Endothelial cell of umbilical vein (primary cell): ENCODE data around the gene NKD2.

Experiments used
- CTCF ChIP-seq, 2 donors: IDR thresholded peaks; 1 replicate in 1 of 2; 2 replicates in 1 of 2; pipeline ENCODE4 v1.5.1; 2011; ENCODE audit warnings: low read length in 2 of 2, mild to moderate bottlenecking in 2 of 2, moderate library complexity in 2 of 2, control low read depth in 1 of 2, inconsistent platforms in 1 of 2, low read depth in 1 of 2; ENCODE audit not compliant: insufficient read depth in 1 of 2; ENCODE audit errors: extremely low read depth in 1 of 2
- EZH2 ChIP-seq: IDR thresholded peaks from 2 replicates; pipeline ENCODE4 v1.6.1; 2012; ENCODE audit warnings: borderline replicate concordance, low read depth, mild to moderate bottlenecking, moderate library complexity, low read length, inconsistent platforms; ENCODE audit not compliant: severe bottlenecking
- JUN ChIP-seq: IDR thresholded peaks from 2 replicates; pipeline ENCODE4 v1.6.1; 2011; ENCODE audit warnings: borderline replicate concordance, low read depth; ENCODE audit not compliant: insufficient read length, insufficient read depth
- MAX ChIP-seq: IDR thresholded peaks from 2 replicates; pipeline ENCODE4 v1.6.1; 2011; ENCODE audit not compliant: insufficient read depth, insufficient read length
- MYC ChIP-seq: IDR thresholded peaks from one replicate; pipeline ENCODE4 v1.6.1; 2011; ENCODE audit warnings: mild to moderate bottlenecking, low read depth, low read length
- POLR2A ChIP-seq: IDR thresholded peaks from 2 replicates; pipeline ENCODE4 v1.6.1; 2012; ENCODE audit warnings: low read depth, mild to moderate bottlenecking, control low read depth, low read length
- POLR2AphosphoS5 ChIP-seq: IDR thresholded peaks from 2 replicates; pipeline ENCODE4 v1.6.1; 2012; ENCODE audit warnings: low read depth, mild to moderate bottlenecking, control low read depth, low read length, moderate library complexity; ENCODE audit not compliant: insufficient read depth

GRCh38 chr5:1052641-1053390 lies 44.2 kb downstream of the NKD2 start:
- no peak for TF ChIP-seq CTCF (IDR thresholded peaks at IDR 0.05; ENCODE audit: extremely low read depth in 1 of 2, insufficient read depth in 1 of 2, low read depth in 1 of 2, low read length in 2 of 2)
- no peak for TF ChIP-seq EZH2
- TF ChIP-seq MAX: no peak
- TF ChIP-seq POLR2A: no peak
- TF ChIP-seq MYC: no peak
- TF ChIP-seq POLR2AphosphoS5: no peak
- no peak for TF ChIP-seq JUN
